ENCODE results near the gene AGK. TPM values are rescaled to one million over a fixed set of nuclear protein-coding genes. Genes with fewer than 3 reads are reported as not detected.
A peak's percentile ranks its signal among the peaks of the same experiment; 100 is the strongest.

Gene AGK
- total RNA-seq, 1 experiment from 2014 or later: 59.9 TPM

DNA sequence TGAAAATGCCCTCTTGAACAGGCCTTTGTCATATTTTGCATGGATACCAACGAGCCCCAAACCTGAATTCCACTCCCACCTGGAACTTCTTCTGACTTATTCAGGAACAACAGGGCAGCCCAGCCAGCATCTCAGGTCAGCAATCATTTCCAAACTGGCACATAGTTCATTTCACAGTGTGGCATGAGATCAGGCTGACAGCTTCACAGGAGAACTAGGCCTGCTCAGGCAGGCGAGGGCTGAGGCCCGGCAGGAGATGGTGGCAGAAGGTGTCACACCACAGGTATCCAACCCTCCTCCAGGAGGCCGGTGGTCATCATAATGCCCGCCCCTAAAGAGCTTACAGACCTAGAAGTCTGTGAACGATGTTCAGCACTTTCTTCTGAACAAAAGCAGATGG, 108.3 kb downstream of the AGK start:
- DNase-seq: no peak
- Histone ChIP-seq H3K36me3 (replicated peaks; ENCODE audit: control insufficient read depth, insufficient read depth, low read length) (peaks cover 10% of the 10 kb centered on the region), H3K27me3 (ENCODE audit: control insufficient read depth, insufficient read depth, low read length) (no peaks in the 10 kb centered on the region), H3K4me3 (ENCODE audit: insufficient read depth, low read depth, low read length) (no peak overlapping the region)

- peaks cover 13% of the 10 kb centered on the region for H3K36me3 ChIP-seq (replicated peaks; ENCODE audit: control insufficient read depth, insufficient read depth, low read length)
- H3K4me3 ChIP-seq (ENCODE audit: insufficient read depth, low read depth, low read length): no peak overlapping the region
- H3K27me3 ChIP-seq (ENCODE audit: control insufficient read depth, insufficient read depth, low read length): no peaks in the 10 kb centered on the region
- no peak for DNase-seq
These were observed 109.0 kb downstream of the AGK start for GRCh38 chr7:141660259-141660658.

DNA sequence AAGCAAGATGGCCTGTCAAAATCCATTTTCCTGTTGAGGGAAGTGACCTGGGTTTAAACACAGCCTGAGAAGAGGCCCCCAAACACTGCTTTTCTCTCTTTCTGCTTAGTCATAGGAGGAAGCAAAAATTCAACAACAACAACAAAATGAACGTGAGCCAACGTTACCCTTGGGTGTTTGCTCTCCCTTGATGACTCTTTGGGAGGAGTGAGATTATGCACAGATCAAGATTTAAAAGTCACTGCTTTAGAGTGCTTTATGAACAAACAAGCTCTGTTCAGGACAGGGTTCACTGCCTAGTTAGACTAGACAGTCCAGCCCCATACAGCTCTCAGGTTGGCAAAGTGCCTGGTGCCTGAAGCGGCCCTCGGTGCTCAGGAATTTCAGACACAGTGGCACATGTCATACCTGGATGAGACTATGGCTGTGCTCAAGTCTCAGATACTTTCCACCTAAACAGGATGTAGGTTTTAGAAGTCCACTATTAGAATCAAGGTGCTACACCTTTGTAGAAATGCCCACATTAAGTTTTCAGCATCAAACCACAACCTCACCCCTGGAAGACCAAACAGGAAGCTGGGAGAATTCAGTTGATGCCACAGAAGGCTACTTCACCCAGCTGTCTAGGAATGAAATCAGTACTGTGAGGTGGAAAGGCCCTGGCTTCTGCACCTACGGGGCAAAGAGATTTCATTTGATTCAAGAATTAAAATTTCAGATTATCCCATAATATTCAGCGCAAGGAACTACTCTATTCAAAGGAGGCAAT, 112.1 kb downstream of the AGK start:
- no peaks in the 10 kb centered on the region for H3K27me3 ChIP-seq (ENCODE audit: control insufficient read depth, insufficient read depth, low read length)
- no peak overlapping the region for H3K4me3 ChIP-seq (ENCODE audit: insufficient read depth, low read depth, low read length)
- DNase-seq: no peak
- H3K36me3 ChIP-seq (replicated peaks; ENCODE audit: control insufficient read depth, insufficient read depth, low read length): peaks cover 11% of the 10 kb centered on the region

GRCh38 chr7:141664450-141664849, 113.2 kb downstream of the AGK start:
- no peak for DNase-seq
- H3K36me3 ChIP-seq (replicated peaks; ENCODE audit: control insufficient read depth, insufficient read depth, low read length): peaks cover 11% of the 10 kb centered on the region
- no peaks in the 10 kb centered on the region for H3K27me3 ChIP-seq (ENCODE audit: control insufficient read depth, insufficient read depth, low read length)
- H3K4me3 ChIP-seq (ENCODE audit: insufficient read depth, low read depth, low read length): no peak overlapping the region

- H3K27me3 ChIP-seq (ENCODE audit: control insufficient read depth, insufficient read depth, low read length): no peaks in the 10 kb centered on the region
- H3K36me3 ChIP-seq (replicated peaks; ENCODE audit: control insufficient read depth, insufficient read depth, low read length): peaks cover 11% of the 10 kb centered on the region
- no peak overlapping the region for H3K4me3 ChIP-seq (ENCODE audit: insufficient read depth, low read depth, low read length)
- DNase-seq: no peak
These were observed 114.2 kb downstream of the AGK start for GRCh38 chr7:141665208-141666035.

GRCh38 chr7:141666071-141666470, 114.9 kb downstream of the AGK start:
- H3K27me3 ChIP-seq (ENCODE audit: control insufficient read depth, insufficient read depth, low read length): no peaks in the 10 kb centered on the region
- H3K4me3 ChIP-seq (ENCODE audit: insufficient read depth, low read depth, low read length): no peak overlapping the region
- DNase-seq: no peak
- peaks cover 10% of the 10 kb centered on the region for H3K36me3 ChIP-seq (replicated peaks; ENCODE audit: control insufficient read depth, insufficient read depth, low read length)

DNA sequence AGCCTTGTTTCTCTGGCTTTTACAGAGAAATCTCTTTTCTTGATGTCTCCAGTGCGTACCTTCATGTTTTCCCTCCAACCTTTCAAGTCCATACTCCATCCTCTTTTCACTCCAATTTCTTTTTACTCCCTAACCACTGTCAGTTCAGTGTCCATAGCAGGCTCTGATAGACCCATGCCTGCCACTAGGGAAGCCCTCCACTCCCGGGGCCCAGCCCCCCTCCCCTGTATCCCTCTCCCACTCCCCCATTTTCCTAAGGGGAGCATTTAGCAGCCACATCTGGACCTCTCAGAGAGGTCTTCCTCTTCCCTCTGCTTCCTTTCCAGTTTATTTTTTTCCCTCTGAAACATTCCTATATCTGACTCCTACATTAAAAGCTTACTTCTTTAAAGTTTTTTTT, 117.6 kb downstream of the AGK start:
- peak; percentile 49 for DNase-seq
- peaks cover 4% of the 10 kb centered on the region for H3K36me3 ChIP-seq (replicated peaks; ENCODE audit: control insufficient read depth, insufficient read depth, low read length)
- H3K27me3 ChIP-seq (ENCODE audit: control insufficient read depth, insufficient read depth, low read length): no peaks in the 10 kb centered on the region
- no peak overlapping the region for H3K4me3 ChIP-seq (ENCODE audit: insufficient read depth, low read depth, low read length)

DNA sequence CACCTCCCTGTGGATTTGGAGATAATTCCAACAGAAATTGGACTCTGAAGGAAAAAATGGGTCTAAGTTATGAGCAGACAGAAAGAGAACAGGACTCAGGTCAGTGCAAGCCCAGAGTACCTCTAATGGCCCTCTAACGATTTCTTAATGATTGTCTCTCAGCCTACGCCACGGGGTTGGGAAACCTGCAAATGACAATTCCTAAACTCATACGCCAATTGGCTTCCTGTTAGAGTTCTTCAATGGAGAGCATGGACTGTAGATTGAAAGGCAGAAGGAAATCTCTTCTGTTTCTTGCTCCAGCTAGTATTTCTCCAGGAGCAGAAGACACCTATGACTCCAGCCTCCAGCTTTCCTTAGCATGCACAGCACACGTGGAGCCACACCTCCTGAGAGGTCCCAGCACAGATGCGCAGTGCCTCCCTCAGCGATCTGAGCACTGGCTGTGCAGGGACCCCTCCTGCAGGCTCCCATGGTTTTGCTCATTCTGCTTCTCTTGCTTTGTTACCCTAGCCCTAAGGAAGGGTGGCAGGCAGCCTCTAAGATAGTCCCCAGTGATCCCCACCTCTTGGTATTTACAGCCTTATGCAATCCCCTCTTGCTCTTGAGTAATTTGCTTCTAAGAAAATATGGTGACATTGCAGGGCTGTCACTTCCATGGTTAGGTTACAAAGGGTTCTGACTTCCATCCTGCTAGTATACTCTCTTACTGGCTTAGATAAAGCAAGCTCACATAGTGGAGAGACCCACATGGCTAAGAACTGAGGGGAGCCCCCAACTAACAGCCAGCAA, 120.7 kb downstream of the AGK start:
- no peak for DNase-seq
- Histone ChIP-seq H3K36me3 (replicated peaks; ENCODE audit: control insufficient read depth, insufficient read depth, low read length) (no peaks in the 10 kb centered on the region; the same call in 1 of the 2 replicates), H3K27me3 (ENCODE audit: control insufficient read depth, insufficient read depth, low read length) (no peaks in the 10 kb centered on the region), H3K4me3 (ENCODE audit: insufficient read depth, low read depth, low read length) (no peak overlapping the region)

GRCh38 chr7:141673346-141673745, 122.1 kb downstream of the AGK start:
- no peak overlapping the region for H3K4me3 ChIP-seq (ENCODE audit: insufficient read depth, low read depth, low read length)
- H3K27me3 ChIP-seq (ENCODE audit: control insufficient read depth, insufficient read depth, low read length): no peaks in the 10 kb centered on the region
- DNase-seq: no peak
- no peaks in the 10 kb centered on the region; the same call in 1 of the 2 replicates for H3K36me3 ChIP-seq (replicated peaks; ENCODE audit: control insufficient read depth, insufficient read depth, low read length)

DNA sequence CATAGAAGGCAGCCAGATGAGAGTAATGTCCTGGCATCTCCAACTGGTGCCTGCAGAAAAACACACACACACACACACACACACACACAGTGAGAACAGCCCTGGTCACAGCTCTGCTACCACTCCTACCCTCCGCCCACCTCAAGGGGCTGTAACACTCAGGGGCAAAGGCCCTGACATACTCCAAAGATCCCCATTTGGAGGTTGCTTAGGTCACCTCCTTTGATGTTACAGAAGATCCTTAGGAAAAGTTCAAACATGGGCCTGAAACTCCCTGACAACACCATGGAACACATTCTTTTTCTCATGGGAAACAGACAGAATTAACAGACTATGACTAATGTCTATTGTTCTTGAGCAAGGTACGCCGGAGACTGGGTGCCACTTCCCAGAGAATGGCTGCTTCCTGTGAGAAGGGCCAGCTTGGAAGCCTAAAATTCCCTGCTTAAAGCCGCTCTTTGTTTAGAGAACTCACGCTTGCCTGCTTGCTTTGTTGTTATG, 123.0 kb downstream of the AGK start:
- DNase-seq: peak; percentile 42
- Histone ChIP-seq H3K36me3 (replicated peaks; ENCODE audit: control insufficient read depth, insufficient read depth, low read length) (no peaks in the 10 kb centered on the region; the same call in 1 of the 2 replicates), H3K4me3 (ENCODE audit: insufficient read depth, low read depth, low read length) (no peak overlapping the region), H3K27me3 (ENCODE audit: control insufficient read depth, insufficient read depth, low read length) (no peaks in the 10 kb centered on the region)

- Histone ChIP-seq H3K4me3 (ENCODE audit: insufficient read depth, low read depth, low read length) (no peak overlapping the region), H3K27me3 (ENCODE audit: control insufficient read depth, insufficient read depth, low read length) (no peaks in the 10 kb centered on the region), H3K36me3 (replicated peaks; ENCODE audit: control insufficient read depth, insufficient read depth, low read length) (no peaks in the 10 kb centered on the region; the same call in 1 of the 2 replicates)
- DNase-seq: peak; percentile 88
These were observed 123.5 kb downstream of the AGK start for GRCh38 chr7:141674702-141675101.

DNA sequence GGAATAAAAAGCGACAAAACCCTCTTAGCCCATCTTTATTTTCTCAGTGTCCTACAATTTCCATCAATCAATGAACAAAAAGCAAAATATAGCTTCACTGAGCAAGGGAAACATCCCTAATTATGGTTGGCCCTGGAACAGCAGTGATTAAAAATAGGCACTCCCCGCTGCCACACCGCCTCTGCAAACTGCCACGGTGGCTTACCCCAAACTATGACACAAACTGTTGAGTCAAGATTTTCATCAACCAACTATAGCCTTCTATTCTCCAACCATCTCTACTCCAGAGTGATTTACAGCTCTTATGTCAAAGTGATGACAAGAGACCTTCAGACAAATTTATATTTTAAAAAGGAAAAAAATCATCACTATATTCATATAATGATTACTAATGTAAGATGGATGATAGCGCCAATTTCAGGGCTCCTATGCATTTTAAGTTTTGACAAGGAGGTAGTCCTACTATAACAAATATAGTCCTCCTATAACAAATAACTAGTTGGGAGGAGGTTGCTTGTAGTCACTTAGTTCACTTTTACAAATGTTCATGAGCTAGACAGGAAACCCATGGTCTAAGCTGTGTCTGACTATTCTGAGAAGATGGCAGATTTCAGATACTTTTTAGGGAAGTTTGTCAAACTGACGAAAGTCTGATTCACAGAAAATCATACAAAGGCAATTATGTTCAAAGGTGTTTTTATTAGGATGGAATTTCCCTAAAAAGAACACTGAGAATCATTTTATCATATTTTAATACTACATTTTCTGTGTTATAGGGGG, 124.4 kb downstream of the AGK start:
- Histone ChIP-seq H3K36me3 (replicated peaks; ENCODE audit: control insufficient read depth, insufficient read depth, low read length) (no peaks in the 10 kb centered on the region; the same call in none of the 2 replicates), H3K4me3 (ENCODE audit: insufficient read depth, low read depth, low read length) (no peak overlapping the region), H3K27me3 (ENCODE audit: control insufficient read depth, insufficient read depth, low read length) (no peaks in the 10 kb centered on the region)
- DNase-seq: no peak

DNA sequence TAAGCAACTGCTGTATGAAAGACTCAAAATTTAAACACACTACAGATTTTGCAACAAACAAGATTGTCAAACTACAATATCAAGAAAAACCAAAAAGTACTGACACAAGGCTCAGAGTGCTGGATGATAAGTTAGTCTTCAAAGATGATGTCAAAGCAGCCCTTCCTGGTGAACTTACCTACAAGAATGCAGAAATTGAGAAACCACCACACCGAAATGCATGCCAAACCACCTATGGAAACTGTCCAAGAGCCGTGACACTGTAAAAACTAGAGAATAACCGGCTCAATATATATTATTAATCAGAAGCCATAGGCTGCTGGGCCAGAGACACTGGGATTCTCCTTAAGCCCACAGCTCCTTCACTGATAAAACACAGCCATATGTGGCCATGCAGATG, 125.4 kb downstream of the AGK start:
- H3K36me3 ChIP-seq (replicated peaks; ENCODE audit: control insufficient read depth, insufficient read depth, low read length): no peaks in the 10 kb centered on the region; the same call in none of the 2 replicates
- DNase-seq: no peak
- no peaks in the 10 kb centered on the region for H3K27me3 ChIP-seq (ENCODE audit: control insufficient read depth, insufficient read depth, low read length)
- H3K4me3 ChIP-seq (ENCODE audit: insufficient read depth, low read depth, low read length): no peak overlapping the region

DNA sequence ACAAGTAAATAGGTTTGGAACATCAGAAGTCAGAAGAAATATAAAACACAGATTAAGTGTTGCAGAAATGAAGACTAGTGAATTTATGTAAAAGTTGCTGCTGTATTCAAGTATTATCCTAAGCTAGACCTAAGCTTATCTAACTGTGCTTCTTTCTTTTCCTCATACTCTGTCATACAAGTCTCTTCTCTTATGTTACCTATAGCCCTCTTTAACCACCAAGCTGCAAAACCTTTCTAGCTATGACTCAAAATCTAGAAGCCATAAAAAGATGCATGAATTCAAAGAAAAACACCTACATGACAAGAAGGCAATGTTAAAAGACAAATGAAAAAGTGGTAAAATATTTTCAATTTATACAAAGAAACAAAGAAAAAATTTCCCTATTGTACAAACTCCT, 127.8 kb downstream of the AGK start:
- DNase-seq: no peak
- Histone ChIP-seq H3K4me3 (ENCODE audit: insufficient read depth, low read depth, low read length) (no peak overlapping the region), H3K27me3 (ENCODE audit: control insufficient read depth, insufficient read depth, low read length) (no peaks in the 10 kb centered on the region), H3K36me3 (replicated peaks; ENCODE audit: control insufficient read depth, insufficient read depth, low read length) (no peaks in the 10 kb centered on the region; the same call in none of the 2 replicates)
